Cerebellar nuclear complex (tissue), 1 donor: Measurements from ENCODE around the gene EBLN1.
"Not testable (repeated sequence)": the region's sequence is repeated elsewhere in the genome, so short reads cannot be mapped to it uniquely, and the experiment has no call there.

Experiments
- DNase-seq, 2 experiments: peaks; one replicate each; lab custom pipeline; 2025; lab: John Stamatoyannopoulos, UW

Gene EBLN1

GRCh38 chr10:22228167-22228938 lies 10.5 kb upstream of the EBLN1 start:
- no peak for DNase-seq

- no peak for DNase-seq
These were observed 8.8 kb upstream of the EBLN1 start for GRCh38 chr10:22226599-22226998.

GRCh38 chr10:22222236-22223190 lies 4.7 kb upstream of the EBLN1 start:
- no peak for DNase-seq

- no peak for DNase-seq
These were observed 1.5 kb upstream of the EBLN1 start for GRCh38 chr10:22219308-22219707.

DNA sequence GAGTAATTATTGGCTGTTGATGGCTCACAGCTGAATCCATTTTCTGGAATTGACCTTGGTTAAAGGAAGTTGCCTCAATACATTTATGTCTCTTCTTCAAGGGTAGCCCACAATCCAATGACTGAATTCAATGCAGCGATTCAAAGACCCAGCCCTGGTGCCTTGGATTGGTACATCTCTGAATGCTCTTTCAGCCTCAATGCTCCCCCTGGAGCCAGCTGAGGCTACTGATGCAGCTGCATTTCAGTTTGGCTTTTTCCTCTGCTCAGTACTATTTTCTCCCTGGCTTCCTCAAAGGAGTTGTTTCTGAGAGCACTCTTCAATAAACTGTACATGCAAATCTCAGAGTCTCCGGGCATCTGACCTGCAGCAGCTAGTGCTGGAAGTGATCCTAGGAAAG lies 633 bp upstream of the EBLN1 start:
- DNase-seq, result no peak

DNA sequence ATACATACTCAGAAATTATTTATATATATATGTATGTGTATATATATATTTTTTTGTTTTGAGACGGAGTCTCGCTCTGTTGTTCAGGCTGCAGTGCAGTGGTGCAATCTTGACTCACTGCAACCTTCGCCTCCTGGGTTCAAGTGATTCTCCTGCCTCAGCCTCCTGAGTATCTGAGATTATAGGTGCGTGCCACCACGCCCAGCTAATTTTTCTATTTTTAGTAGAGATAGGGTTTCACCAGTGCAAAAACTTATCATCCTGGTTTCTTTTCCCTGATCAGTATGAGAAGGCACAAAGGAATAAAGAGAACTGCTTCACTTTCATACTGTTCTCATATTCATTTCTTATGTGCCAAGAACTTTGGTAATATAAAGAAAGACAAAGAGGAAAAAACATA lies 731 bp downstream of the EBLN1 start:
- not testable (repeated sequence) for DNase-seq

DNA sequence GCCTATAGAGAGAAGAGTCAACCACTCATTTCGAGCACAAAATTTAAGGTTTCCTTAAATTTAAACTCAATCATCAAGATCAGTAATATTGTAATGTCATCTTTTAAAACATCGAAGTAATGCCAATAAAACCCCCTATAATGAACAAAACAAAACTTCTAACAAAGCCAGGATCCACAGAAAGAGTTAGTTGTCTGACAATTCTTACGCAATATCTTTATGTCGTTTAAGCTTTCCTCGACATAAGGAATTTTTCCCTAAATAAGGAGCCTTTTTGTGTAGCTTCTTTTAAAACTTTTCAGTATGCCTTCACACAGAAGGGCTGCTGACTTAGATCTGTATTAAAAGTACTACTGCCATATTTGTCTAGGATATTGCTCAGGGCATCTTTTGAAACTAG lies 7.5 kb downstream of the EBLN1 start:
- DNase-seq, result no peak

GRCh38 chr10:22193945-22194344 lies 23.9 kb downstream of the EBLN1 start:
- no peak for DNase-seq

- no peak for DNase-seq
These were observed 32.2 kb downstream of the EBLN1 start for GRCh38 chr10:22185586-22185985.

DNA sequence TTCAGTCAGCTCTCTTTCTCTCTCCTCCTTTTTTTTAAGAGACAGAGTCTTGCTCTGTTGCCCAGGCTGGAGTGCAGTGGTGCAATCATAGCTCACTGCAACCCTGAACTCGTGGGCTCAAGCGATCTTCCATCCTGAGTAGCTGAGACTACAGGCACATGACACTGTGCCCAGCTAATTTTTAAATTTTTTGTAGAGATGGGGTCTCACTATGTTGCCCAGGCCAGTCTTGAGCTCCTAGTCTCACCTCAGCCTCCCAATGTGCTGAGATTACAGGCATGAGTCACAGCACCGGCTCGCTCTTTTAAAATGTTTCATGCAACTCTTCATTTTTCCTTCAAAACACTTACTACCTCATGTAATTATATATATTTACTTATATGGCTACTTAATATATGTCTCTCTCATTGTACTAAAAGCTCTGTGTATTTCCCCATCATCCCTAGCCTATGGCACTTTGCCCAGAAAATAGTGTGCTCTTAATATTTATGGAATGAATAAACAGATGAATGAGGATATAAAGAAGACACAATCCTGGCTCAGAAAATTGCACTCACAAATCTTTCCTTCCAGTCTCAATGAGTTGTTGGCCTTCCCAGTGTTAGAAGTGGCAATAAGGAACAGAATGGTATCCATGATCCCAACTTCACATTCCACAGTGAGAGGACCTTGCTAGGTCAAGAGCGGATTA lies 33.9 kb downstream of the EBLN1 start:
- no peak for DNase-seq

GRCh38 chr10:22180724-22181123 lies 37.1 kb downstream of the EBLN1 start:
- DNase-seq, result no peak

- no peak for DNase-seq
These were observed 43.4 kb downstream of the EBLN1 start for GRCh38 chr10:22174442-22174841.

DNA sequence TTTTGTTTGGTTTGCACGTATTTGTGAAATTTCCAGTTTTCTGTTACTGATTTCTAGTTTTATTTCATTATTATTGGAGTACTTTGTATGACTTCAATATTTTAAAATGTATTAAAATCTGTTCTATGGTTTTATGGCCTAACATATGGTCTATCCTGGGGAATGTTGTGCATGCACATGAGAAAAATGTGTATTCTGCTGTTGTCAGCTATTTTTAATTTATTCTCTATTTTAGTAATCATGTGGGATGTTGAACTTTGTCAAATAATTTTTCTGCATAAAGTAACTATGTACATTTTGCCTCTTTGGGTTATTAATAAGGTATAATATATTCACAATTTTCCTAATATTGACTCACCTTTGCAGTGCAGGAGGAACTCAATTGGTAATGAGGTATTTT lies 46.7 kb downstream of the EBLN1 start:
- DNase-seq, result no peak

- DNase-seq, result no peak
These were observed 47.2 kb downstream of the EBLN1 start for GRCh38 chr10:22170582-22170981.

GRCh38 chr10:22159979-22160378 lies 57.8 kb downstream of the EBLN1 start:
- DNase-seq, result no peak

DNA sequence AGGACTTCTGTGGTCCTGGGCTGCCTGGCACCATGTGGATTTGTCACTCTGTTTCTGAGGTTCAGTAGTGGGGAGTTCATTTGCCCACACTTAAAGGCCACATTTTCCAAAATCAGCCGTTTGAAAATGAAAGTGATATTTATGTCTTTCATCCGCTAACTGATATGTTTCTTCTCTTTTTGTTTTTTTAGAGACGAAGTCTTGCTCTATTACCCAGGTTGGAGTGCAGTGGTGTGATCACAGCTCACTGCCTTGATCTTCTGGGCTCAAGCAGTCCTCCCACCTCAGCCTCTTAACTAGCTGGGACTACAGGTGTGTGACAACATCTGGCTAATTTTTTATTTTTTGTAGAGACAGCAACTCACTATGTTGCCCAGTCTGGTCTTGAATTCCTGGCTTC lies 58.6 kb downstream of the EBLN1 start:
- DNase-seq, result no peak
